ENCODE data around the gene CCDC102A. TPM values are rescaled to one million over a fixed set of nuclear protein-coding genes. Genes with fewer than 3 reads are reported as not detected.

Gene CCDC102A
- total RNA-seq, 4 donors from 2014 or later, result 17.4 to 30.4 (median 24.5) TPM

- DNase-seq (ENCODE audit: low spot score in 2 of 2), result no peak
- peak overlapping the region; percentile 10 to 72 (median 66) for H3K27ac ChIP-seq
- TF ChIP-seq POLR2A (IDR thresholded peaks at IDR 0.05) (no peak), EP300 (IDR thresholded peaks at IDR 0.05) (no peak)
- TF ChIP-seq, protein P1, sequence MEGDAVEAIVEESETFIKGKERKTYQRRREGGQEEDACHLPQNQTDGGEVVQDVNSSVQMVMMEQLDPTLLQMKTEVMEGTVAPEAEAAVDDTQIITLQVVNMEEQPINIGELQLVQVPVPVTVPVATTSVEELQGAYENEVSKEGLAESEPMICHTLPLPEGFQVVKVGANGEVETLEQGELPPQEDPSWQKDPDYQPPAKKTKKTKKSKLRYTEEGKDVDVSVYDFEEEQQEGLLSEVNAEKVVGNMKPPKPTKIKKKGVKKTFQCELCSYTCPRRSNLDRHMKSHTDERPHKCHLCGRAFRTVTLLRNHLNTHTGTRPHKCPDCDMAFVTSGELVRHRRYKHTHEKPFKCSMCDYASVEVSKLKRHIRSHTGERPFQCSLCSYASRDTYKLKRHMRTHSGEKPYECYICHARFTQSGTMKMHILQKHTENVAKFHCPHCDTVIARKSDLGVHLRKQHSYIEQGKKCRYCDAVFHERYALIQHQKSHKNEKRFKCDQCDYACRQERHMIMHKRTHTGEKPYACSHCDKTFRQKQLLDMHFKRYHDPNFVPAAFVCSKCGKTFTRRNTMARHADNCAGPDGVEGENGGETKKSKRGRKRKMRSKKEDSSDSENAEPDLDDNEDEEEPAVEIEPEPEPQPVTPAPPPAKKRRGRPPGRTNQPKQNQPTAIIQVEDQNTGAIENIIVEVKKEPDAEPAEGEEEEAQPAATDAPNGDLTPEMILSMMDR (IDR thresholded peaks at IDR 0.05), result no peak
- WGBS, 2 donors, result 32 to 40% methylated on average over 13 to 15 of the region's 15 CpGs
- peaks cover 0 to 18% (median 0%) of the 10 kb centered on the region in 3 donors for H3K36me3 ChIP-seq
- no peaks in the 10 kb centered on the region for H3K9me3 ChIP-seq
- peaks cover 0 to 54% (median 23%) of the 10 kb centered on the region in 4 donors for H3K4me1 ChIP-seq
- H3K27me3 ChIP-seq, result no peaks in the 10 kb centered on the region
- H3K4me3 ChIP-seq, result peak overlapping the region; percentile 32 to 58 (median 50)
Measured at GRCh38 chr16:57478396-57479204, 57.8 kb downstream of the CCDC102A start.

DNA sequence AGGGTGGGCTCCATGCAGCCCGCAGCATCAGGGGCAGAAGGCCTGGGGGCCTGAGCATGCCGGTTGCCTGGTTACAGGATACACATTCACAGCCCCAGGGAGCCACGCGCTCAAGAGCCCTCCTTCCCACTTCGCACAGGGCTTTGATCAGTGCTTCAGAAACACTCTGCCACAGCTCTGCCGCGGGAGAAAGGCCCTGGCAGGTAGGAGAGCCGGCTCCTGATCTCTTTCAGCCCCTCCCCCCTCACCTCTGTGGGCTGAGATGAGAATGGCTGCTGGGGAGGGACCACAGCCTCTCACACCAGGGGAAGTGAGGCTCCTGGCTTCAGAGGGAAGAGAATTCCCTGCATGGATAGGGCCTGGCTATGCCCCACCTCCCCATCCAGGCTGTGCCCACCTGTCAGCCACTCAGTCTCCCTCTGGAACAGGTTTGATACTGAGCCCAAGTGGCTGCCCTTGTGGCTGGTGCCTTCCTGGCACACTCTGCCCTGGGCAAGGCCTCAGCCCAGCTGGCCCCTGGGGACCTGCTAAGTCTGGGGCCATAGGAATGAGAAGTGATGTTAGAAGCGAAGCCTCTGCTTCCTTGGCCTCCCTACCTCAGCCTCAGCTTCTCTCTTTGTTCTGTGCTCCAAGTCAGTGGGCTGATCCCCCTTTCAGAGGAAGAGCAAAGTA, 58.7 kb downstream of the CCDC102A start:
- Histone ChIP-seq H3K4me1 (peaks cover 0 to 56% (median 23%) of the 10 kb centered on the region in 4 donors), H3K27me3 (no peaks in the 10 kb centered on the region), H3K4me3 (no peak overlapping the region), H3K36me3 (peaks cover 0 to 28% (median 0%) of the 10 kb centered on the region in 3 donors), H3K9me3 (no peaks in the 10 kb centered on the region), H3K27ac (peak overlapping the region in 2 of 4 donors; percentile 60 to 72)
- WGBS, 2 donors, result 54 to 57% methylated on average over 7 to 9 of the region's 9 CpGs
- TF ChIP-seq, protein P1 (IDR thresholded peaks at IDR 0.05), result no peak
- no peak for TF ChIP-seq POLR2A (IDR thresholded peaks at IDR 0.05)
- no peak for TF ChIP-seq EP300 (IDR thresholded peaks at IDR 0.05)
- DNase-seq (ENCODE audit: low spot score in 2 of 2), result no peak

- WGBS, 2 donors, result 84 to 90% methylated on average over 6 of the region's 6 CpGs
- no peak overlapping the region for H3K4me3 ChIP-seq
- DNase-seq (ENCODE audit: low spot score in 2 of 2), result no peak
- H3K9me3 ChIP-seq, result no peaks in the 10 kb centered on the region
- H3K27me3 ChIP-seq, result no peaks in the 10 kb centered on the region
- peaks cover 0 to 64% (median 28%) of the 10 kb centered on the region in 4 donors for H3K4me1 ChIP-seq
- H3K36me3 ChIP-seq, result peaks cover 0 to 37% (median 0%) of the 10 kb centered on the region in 3 donors
- H3K27ac ChIP-seq, result peak overlapping the region in 1 of 4 donors; percentile 72
- no peak for TF ChIP-seq EP300 (IDR thresholded peaks at IDR 0.05)
- TF ChIP-seq, protein P1 (IDR thresholded peaks at IDR 0.05), result no peak
- no peak for TF ChIP-seq POLR2A (IDR thresholded peaks at IDR 0.05)
Measured at GRCh38 chr16:57476546-57477410, 59.6 kb downstream of the CCDC102A start.

- 24 to 30% methylated on average over 9 to 12 of the region's 12 CpGs for WGBS, 2 donors
- DNase-seq (ENCODE audit: low spot score in 2 of 2), result no peak
- H3K27ac ChIP-seq, result peak overlapping the region in 1 of 4 donors; percentile 72
- H3K36me3 ChIP-seq, result peaks cover 0 to 46% (median 0%) of the 10 kb centered on the region in 3 donors
- H3K9me3 ChIP-seq, result no peaks in the 10 kb centered on the region
- H3K4me3 ChIP-seq, result no peak overlapping the region
- H3K4me1 ChIP-seq, result peaks cover 0 to 70% (median 30%) of the 10 kb centered on the region in 4 donors
- TF ChIP-seq, protein P1 (IDR thresholded peaks at IDR 0.05), result peak; percentile 22 to 57 (median 37)
- no peak for TF ChIP-seq EP300 (IDR thresholded peaks at IDR 0.05)
- TF ChIP-seq POLR2A (IDR thresholded peaks at IDR 0.05), result no peak
- no peaks in the 10 kb centered on the region for H3K27me3 ChIP-seq
Measured at GRCh38 chr16:57475711-57476339, 60.5 kb downstream of the CCDC102A start.

Measured in tibial nerve (tissue), 4 donors.